ENCODE measurements around the gene CDH4. TPM values are rescaled to one million over a fixed set of nuclear protein-coding genes. Genes with fewer than 3 reads are reported as not detected.

Gene CDH4
- total RNA-seq, 1 donor from 2014 or later: under 0.01 TPM

GRCh38 chr20:61281286-61281795 is 29.3 kb downstream of the CDH4 start:
- no peak for DNase-seq (ENCODE audit: low read depth in 2 of 2)

GRCh38 chr20:61284752-61285151 is 32.7 kb downstream of the CDH4 start:
- no peak for DNase-seq (ENCODE audit: low read depth in 2 of 2)

- no peak for DNase-seq (ENCODE audit: low read depth in 2 of 2)
These were observed 33.1 kb downstream of the CDH4 start for GRCh38 chr20:61285152-61285645.

GRCh38 chr20:61285691-61286090 is 33.6 kb downstream of the CDH4 start:
- no peak for DNase-seq (ENCODE audit: low read depth in 2 of 2)

GRCh38 chr20:61287583-61288275 is 35.7 kb downstream of the CDH4 start:
- DNase-seq (ENCODE audit: low read depth in 2 of 2): no peak

- no peak for DNase-seq (ENCODE audit: low read depth in 2 of 2)
These were observed 36.3 kb downstream of the CDH4 start for GRCh38 chr20:61288331-61288784.

- DNase-seq (ENCODE audit: low read depth in 2 of 2): no peak
These were observed 37.1 kb downstream of the CDH4 start for GRCh38 chr20:61289166-61289565.

GRCh38 chr20:61290721-61291120 is 38.7 kb downstream of the CDH4 start:
- DNase-seq (ENCODE audit: low read depth in 2 of 2): no peak

- DNase-seq (ENCODE audit: low read depth in 2 of 2): no peak
These were observed 39.2 kb downstream of the CDH4 start for GRCh38 chr20:61291166-61291829.

- no peak for DNase-seq (ENCODE audit: low read depth in 2 of 2)
These were observed 40.3 kb downstream of the CDH4 start for GRCh38 chr20:61292391-61292790.

GRCh38 chr20:61292821-61293612 is 41.0 kb downstream of the CDH4 start:
- no peak for DNase-seq (ENCODE audit: low read depth in 2 of 2)

- no peak for DNase-seq (ENCODE audit: low read depth in 2 of 2)
These were observed 41.9 kb downstream of the CDH4 start for GRCh38 chr20:61293951-61294350.

- DNase-seq (ENCODE audit: low read depth in 2 of 2): no peak
These were observed 43.2 kb downstream of the CDH4 start for GRCh38 chr20:61295249-61295648.

GRCh38 chr20:61295682-61296628 is 43.9 kb downstream of the CDH4 start:
- no peak for DNase-seq (ENCODE audit: low read depth in 2 of 2)

- DNase-seq (ENCODE audit: low read depth in 2 of 2): no peak
These were observed 44.6 kb downstream of the CDH4 start for GRCh38 chr20:61296629-61297019.

GRCh38 chr20:61297491-61297890 is 45.4 kb downstream of the CDH4 start:
- DNase-seq (ENCODE audit: low read depth in 2 of 2): no peak

GRCh38 chr20:61297986-61298385 is 45.9 kb downstream of the CDH4 start:
- DNase-seq (ENCODE audit: low read depth in 2 of 2): no peak

GRCh38 chr20:61298661-61299060 is 46.6 kb downstream of the CDH4 start:
- DNase-seq (ENCODE audit: low read depth in 2 of 2): no peak

- no peak for DNase-seq (ENCODE audit: low read depth in 2 of 2)
These were observed 47.0 kb downstream of the CDH4 start for GRCh38 chr20:61299104-61299503.

GRCh38 chr20:61299618-61300017 is 47.6 kb downstream of the CDH4 start:
- DNase-seq (ENCODE audit: low read depth in 2 of 2): no peak

GRCh38 chr20:61300293-61300692 is 48.2 kb downstream of the CDH4 start:
- DNase-seq (ENCODE audit: low read depth in 2 of 2): no peak
